ENCODE results near the gene KIR3DL3. TPM values are rescaled to one million over a fixed set of nuclear protein-coding genes. Genes with fewer than 3 reads are reported as not detected.

KIR3DL3 gene
- total and polyA plus RNA-seq, 2 experiments from 2014 or later, result not detected

- no peak for TF ChIP-seq ETS1 (IDR thresholded peaks at IDR 0.05)
- TF ChIP-seq EZH2phosphoT487 (IDR thresholded peaks at IDR 0.05; ENCODE audit: unreplicated experiment), result no peak
- TF ChIP-seq STAT1 (IDR thresholded peaks at IDR 0.05; ENCODE audit: unreplicated experiment), result no peak
Measured at GRCh38 chr19:54727562-54727961, 3.3 kb downstream of the KIR3DL3 start (continued).

- Histone ChIP-seq H2AFZ (no peak overlapping the region), H3K27me3 (ENCODE audit: insufficient read depth) (no peaks in the 10 kb centered on the region), H3K79me2 (replicated peaks; ENCODE audit: insufficient read depth) (no peaks in the 10 kb centered on the region), H3K4me3 (no peak overlapping the region), H3K36me3 (ENCODE audit: insufficient read depth) (no peaks in the 10 kb centered on the region), H4K20me1 (replicated peaks; ENCODE audit: insufficient read depth) (no peaks in the 10 kb centered on the region), H3K27ac (ENCODE audit: low read depth) (no peak overlapping the region), H3K4me1 (ENCODE audit: insufficient read depth) (no peaks in the 10 kb centered on the region), H3F3A (replicated peaks; ENCODE audit: low read depth) (no peaks in the 10 kb centered on the region), H3K4me2 (no peak overlapping the region), H3K9me2 (ENCODE audit: insufficient read depth) (no peaks in the 10 kb centered on the region)
- H3K27ac Mint-ChIP-seq, result no peak overlapping the region
- ATAC-seq (no peak), DNase-seq (ENCODE audit: low spot score) (no peak)
- peaks cover 98% of the 10 kb centered on the region for H3K9me3 Mint-ChIP-seq
- no peak overlapping the region for H3K4me3 Mint-ChIP-seq
- H3K27me3 Mint-ChIP-seq (ENCODE audit: insufficient read depth, low read depth, poor library complexity), result peaks cover 10% of the 10 kb centered on the region
- H3K36me3 Mint-ChIP-seq (ENCODE audit: low read depth), result peaks cover 65% of the 10 kb centered on the region
- H3K4me1 Mint-ChIP-seq, result no peaks in the 10 kb centered on the region
- TF ChIP-seq POLR2AphosphoS5 (IDR thresholded peaks at IDR 0.05; ENCODE audit: low read depth) (no peak), ZNF331 (CRISPR knock-in tag; IDR thresholded peaks at IDR 0.05; ENCODE audit: low read depth) (no peak), CREB1 (CRISPR knock-in tag; IDR thresholded peaks at IDR 0.05; ENCODE audit: low read depth) (no peak), ZNF462 (CRISPR knock-in tag; IDR thresholded peaks at IDR 0.05) (no peak), EZH2phosphoT487 (IDR thresholded peaks at IDR 0.05; ENCODE audit: unreplicated experiment) (no peak), STAT1 (IDR thresholded peaks at IDR 0.05; ENCODE audit: unreplicated experiment) (no peak), ZNF114 (CRISPR knock-in tag; IDR thresholded peaks at IDR 0.05) (no peak), CTCF (conservative IDR thresholded peaks at IDR 0.05; ENCODE audit: low read depth in 2 of 2) (no peak), JUNB (IDR thresholded peaks at IDR 0.05; ENCODE audit: unreplicated experiment) (no peak), ETS1 (IDR thresholded peaks at IDR 0.05) (no peak), NANOG (IDR thresholded peaks at IDR 0.05; ENCODE audit: borderline replicate concordance) (no peak), REST (IDR thresholded peaks at IDR 0.05; ENCODE audit: unreplicated experiment) (no peak)
Measured at GRCh38 chr19:54728167-54728566, 3.9 kb downstream of the KIR3DL3 start.

Measured in GM23338 (cell line).